Nephron progenitor cell (in vitro differentiated cells): Measurements from ENCODE around the gene MASP1.

Experiments used
- DNase-seq: peaks from one replicate; pipeline ENCODE4 v3.0.0; 2021
- H3K27ac Mint-ChIP-seq: 2 replicates; pipeline ENCODE4 v1.8.0; 2021; ENCODE audit warnings: mild to moderate bottlenecking, moderate library complexity, mixed read lengths
- H3K27me3 Mint-ChIP-seq: 2 replicates; pipeline ENCODE4 v1.8.0; 2021; ENCODE audit warnings: mild to moderate bottlenecking, low read depth, mixed read lengths; ENCODE audit not compliant: poor library complexity
- H3K36me3 Mint-ChIP-seq: 2 replicates; pipeline ENCODE4 v1.8.0; 2021; ENCODE audit warnings: low read depth, mixed read lengths
- H3K4me1 Mint-ChIP-seq: 2 replicates; pipeline ENCODE4 v1.8.0; 2021; ENCODE audit warnings: mixed read lengths
- H3K4me3 Mint-ChIP-seq: 2 replicates; pipeline ENCODE4 v1.8.0; 2021; ENCODE audit warnings: mild to moderate bottlenecking, moderate library complexity, mixed read lengths
- H3K9me3 Mint-ChIP-seq: 2 replicates; pipeline ENCODE4 v1.8.0; 2021; ENCODE audit warnings: mild to moderate bottlenecking, moderate library complexity, mixed read lengths
- TF ChIP-seq, protein P1 (sequence below): fragments of 200-600 bp; sonication (generic); IDR thresholded peaks from 2 replicates; pipeline ENCODE4 v1.5.0; 2021; ENCODE audit warnings: antibody characterized with exemption

The MASP1 gene

DNA sequence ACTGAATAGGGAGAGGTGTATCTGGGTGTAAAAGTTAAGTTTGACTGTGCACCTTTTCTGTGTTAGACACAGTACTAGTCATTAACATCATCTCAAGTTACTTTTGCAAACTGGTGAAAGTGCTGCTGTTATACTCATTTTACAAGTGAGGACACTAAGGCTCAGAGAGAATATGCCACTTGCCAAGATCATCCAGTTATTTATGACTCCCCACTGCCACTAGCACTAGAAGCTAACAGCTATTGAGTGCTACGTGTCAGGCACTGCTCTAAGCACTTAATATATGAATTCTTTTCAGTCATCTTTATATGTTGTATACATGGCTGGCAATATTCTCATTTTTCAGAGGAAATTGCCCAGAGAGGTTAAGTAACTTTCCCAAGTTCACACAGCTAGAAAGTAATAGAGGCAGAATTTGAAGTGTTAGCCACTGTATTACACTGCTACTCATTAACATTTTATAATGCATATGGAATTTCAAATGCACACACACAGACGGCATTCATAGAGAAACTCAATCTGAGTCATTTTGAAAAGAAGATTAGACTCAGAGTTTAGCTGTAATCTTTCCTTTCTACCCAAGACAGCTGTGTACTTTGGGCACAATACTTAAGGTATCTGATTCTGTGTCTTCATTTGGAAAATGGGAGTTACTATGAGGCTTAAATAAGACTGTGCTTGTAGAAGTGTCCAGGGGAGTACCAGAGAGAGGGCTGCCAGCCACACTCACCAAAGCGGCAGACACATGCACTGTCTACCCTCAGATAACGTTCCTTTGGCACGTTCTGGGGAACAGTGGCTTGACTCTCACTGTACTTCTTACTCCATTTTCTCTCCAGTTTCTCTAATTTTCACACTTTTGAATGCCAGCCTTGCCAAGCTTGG lies 1.3 kb upstream of the MASP1 start:
- Mint-ChIP-seq H3K27ac (peak overlapping the region; percentile 70), H3K36me3 (no peaks in the 10 kb centered on the region), H3K9me3 (no peaks in the 10 kb centered on the region)

DNA sequence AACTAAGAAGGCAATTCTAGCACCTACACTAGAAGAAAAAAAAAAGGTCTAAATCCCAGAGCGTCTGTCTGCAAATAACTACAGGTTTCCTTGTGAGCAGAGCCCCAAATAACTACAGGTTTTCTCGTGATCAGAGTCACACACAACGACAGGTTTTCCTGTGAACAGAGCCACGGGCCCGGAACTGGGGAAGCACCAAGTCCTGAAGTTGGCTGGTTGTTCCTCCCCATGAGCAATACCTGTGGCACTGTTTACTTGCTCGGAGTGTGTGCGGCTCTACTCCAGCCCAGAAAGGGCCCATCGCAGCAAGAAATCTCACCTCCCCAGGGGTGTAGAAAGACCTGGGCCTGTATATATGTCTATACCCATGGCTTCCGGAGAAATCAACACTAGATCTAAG lies 644 bp upstream of the MASP1 start:
- H3K27me3 Mint-ChIP-seq, result peaks cover 7% of the 10 kb centered on the region
- peak overlapping the region; percentile 70 for H3K27ac Mint-ChIP-seq
- H3K4me3 Mint-ChIP-seq, result peak overlapping the region; percentile 75
- peaks cover 63% of the 10 kb centered on the region for H3K4me1 Mint-ChIP-seq
- H3K36me3 Mint-ChIP-seq, result no peaks in the 10 kb centered on the region
- TF ChIP-seq, protein P1, sequence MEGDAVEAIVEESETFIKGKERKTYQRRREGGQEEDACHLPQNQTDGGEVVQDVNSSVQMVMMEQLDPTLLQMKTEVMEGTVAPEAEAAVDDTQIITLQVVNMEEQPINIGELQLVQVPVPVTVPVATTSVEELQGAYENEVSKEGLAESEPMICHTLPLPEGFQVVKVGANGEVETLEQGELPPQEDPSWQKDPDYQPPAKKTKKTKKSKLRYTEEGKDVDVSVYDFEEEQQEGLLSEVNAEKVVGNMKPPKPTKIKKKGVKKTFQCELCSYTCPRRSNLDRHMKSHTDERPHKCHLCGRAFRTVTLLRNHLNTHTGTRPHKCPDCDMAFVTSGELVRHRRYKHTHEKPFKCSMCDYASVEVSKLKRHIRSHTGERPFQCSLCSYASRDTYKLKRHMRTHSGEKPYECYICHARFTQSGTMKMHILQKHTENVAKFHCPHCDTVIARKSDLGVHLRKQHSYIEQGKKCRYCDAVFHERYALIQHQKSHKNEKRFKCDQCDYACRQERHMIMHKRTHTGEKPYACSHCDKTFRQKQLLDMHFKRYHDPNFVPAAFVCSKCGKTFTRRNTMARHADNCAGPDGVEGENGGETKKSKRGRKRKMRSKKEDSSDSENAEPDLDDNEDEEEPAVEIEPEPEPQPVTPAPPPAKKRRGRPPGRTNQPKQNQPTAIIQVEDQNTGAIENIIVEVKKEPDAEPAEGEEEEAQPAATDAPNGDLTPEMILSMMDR, result no peak
- H3K9me3 Mint-ChIP-seq, result no peaks in the 10 kb centered on the region
- no peak for DNase-seq

More for the DNA sequence above, 1.3 kb upstream of the MASP1 start:
- Mint-ChIP-seq H3K4me1 (peaks cover 60% of the 10 kb centered on the region), H3K4me3 (peak overlapping the region; percentile 75), H3K27me3 (peaks cover 7% of the 10 kb centered on the region)
- no peak for DNase-seq
- TF ChIP-seq, protein P1, result no peak

DNA sequence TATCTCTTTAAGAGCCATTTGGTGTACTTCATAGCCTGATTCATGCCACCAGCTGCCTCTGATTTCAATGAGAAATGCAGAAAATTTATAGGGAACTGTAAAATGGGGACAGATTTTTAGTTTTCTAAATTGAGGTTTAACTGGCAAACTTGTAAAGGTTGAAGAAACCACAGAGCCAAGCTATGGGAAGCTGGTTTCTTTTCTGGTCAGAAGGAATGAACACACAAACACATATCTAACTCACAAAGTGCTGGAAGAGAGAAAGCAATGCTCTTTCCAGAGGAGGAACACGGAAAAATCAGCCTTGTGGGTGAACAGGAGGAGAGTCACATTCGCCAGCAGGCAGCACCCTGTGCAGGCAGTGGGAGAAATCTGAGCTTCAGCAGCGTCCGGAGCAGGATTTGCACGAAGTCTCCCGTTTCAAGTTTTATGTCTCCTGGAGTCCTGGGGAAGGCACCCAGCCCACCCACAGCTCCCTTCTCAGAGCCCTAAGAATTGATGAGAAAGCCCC lies 481 bp downstream of the MASP1 start:
- no peaks in the 10 kb centered on the region for H3K36me3 Mint-ChIP-seq
- DNase-seq, result peak; percentile 42
- H3K4me3 Mint-ChIP-seq, result peak overlapping the region; percentile 75
- H3K4me1 Mint-ChIP-seq, result peaks cover 70% of the 10 kb centered on the region
- TF ChIP-seq, protein P1, result no peak
- no peaks in the 10 kb centered on the region for H3K9me3 Mint-ChIP-seq
- H3K27ac Mint-ChIP-seq, result peak overlapping the region; percentile 66
- peaks cover 7% of the 10 kb centered on the region for H3K27me3 Mint-ChIP-seq

DNA sequence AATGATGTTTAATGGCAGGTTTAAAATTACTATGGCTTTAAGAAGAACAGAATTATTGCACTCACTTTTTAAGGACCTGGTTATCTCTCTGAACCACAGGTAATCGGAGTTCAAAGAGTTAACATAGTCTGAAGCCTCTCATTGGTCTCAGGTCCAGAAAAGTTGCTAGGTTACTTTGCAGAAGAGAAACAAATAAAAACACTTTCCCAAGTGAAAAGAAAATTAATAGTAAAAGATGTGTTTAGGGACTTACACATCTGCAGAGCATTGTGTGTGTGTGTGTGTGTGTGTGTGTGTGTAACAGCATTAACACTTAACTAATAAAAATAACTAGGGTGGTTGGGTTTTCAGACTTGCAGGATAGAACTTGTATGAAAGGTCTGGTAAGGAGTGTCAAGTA lies 1.0 kb downstream of the MASP1 start:
- Mint-ChIP-seq H3K4me3 (peak overlapping the region; percentile 75), H3K9me3 (no peaks in the 10 kb centered on the region), H3K27me3 (peaks cover 5% of the 10 kb centered on the region), H3K27ac (no peak overlapping the region), H3K36me3 (no peaks in the 10 kb centered on the region), H3K4me1 (peaks cover 70% of the 10 kb centered on the region)
- DNase-seq, result no peak
- TF ChIP-seq, protein P1, result no peak

DNA sequence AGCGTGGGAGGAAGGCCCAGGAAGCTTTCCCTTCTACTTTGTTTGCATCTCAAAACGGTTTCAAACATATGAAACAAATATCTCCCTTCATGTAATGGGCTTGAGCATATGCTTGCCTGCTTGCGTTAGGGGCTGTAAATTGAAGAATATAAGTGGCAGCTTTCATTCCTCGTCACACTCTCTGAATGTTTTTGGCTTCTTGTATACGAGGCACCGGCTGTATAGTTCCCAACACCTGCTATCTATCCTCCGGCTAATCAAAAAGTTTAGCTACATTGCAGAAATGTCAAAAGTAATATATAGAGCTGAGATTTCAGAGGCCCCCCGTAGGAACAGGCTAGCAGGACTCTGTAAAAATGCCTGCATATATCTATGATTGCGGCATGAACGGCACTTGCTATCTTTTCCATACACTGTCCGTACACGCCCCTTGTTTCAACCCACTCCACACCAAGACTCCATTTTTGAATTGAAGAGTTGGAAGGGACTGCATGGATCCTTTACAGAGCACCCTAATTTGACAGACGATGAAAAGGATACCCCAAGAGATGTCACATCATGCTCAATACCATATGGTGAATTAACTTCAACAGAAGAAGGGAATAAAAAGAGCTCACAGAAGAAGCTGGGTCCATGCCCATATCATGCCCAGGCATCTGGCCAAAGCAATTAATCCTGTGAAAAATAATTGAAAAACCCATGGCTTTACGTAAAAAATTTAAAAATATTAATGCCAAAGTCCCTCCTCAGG lies 2.5 kb downstream of the MASP1 start:
- H3K27me3 Mint-ChIP-seq, result peaks cover 3% of the 10 kb centered on the region
- no peaks in the 10 kb centered on the region for H3K36me3 Mint-ChIP-seq
- H3K4me1 Mint-ChIP-seq, result peaks cover 69% of the 10 kb centered on the region
- H3K9me3 Mint-ChIP-seq, result no peaks in the 10 kb centered on the region
- no peak overlapping the region for H3K4me3 Mint-ChIP-seq
- H3K27ac Mint-ChIP-seq, result no peak overlapping the region
- DNase-seq, result no peak
- TF ChIP-seq, protein P1, result no peak
